ENCODE results near the gene DCTN1.

The DCTN1 gene

DNA sequence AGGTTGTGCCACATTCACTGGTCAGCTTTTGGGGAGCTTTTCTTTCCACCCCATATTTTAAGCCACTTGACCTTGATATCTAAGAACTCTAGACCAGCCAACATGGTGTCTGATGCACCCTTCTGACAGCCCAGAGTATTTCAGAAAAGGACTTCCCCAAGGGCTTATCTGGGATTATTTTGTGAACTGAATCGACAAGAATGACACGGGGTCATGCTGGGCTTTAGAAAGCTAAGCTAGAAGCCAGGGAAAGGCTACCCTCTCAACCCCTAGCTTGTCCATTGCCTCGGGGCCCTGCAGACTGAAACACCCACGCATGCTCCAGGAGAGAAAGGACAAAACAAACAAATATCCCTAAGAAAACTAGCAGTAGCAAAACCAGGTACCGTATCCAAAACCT, 52.9 kb downstream of the DCTN1 start:
- no peaks in the 10 kb centered on the region for H3K79me1 ChIP-seq (ENCODE audit: low read length)
- H4K5ac ChIP-seq (ENCODE audit: low read length), result no peak overlapping the region
- no peak overlapping the region for H2BK5ac ChIP-seq (ENCODE audit: low read length)
- no peak overlapping the region for H4K8ac ChIP-seq (ENCODE audit: low read depth, low read length)
- no peak overlapping the region for H3K56ac ChIP-seq (ENCODE audit: low read length)
- no peak overlapping the region for H3K4me3 ChIP-seq (ENCODE audit: low read length)
- H3K27ac ChIP-seq (ENCODE audit: low read depth, low read length), result no peak overlapping the region
- no peak overlapping the region for H2AK5ac ChIP-seq (ENCODE audit: low read length)
- H3K4me1 ChIP-seq (ENCODE audit: control insufficient read depth, low read depth, low read length), result no peaks in the 10 kb centered on the region
- WGBS (ENCODE audit: extremely low coverage, insufficient coverage, low lambda C conversion rate), result no CpG with 5 or more reads among the region's 5 CpGs
- no peak overlapping the region for H3K4me2 ChIP-seq (ENCODE audit: low read length)
- no peaks in the 10 kb centered on the region for H3K79me2 ChIP-seq (ENCODE audit: control insufficient read depth, insufficient read depth, low read length)
- H2BK15ac ChIP-seq (replicated peaks; ENCODE audit: low read depth), result no peak overlapping the region
- no peak overlapping the region for H3K18ac ChIP-seq (ENCODE audit: low read length)
- no peak for DNase-seq
- H3K27me3 ChIP-seq (ENCODE audit: insufficient read depth, low read length, poor library complexity), result no peaks in the 10 kb centered on the region
- H3K4ac ChIP-seq (ENCODE audit: low read depth, low read length), result no peak overlapping the region
- H3K9ac ChIP-seq (ENCODE audit: low read length), result no peak overlapping the region
- H2BK120ac ChIP-seq (ENCODE audit: low read depth, low read length), result no peak overlapping the region
- no peaks in the 10 kb centered on the region for H3K36me3 ChIP-seq (ENCODE audit: control insufficient read depth, insufficient read depth, low read length)
- no peak overlapping the region for H3K23ac ChIP-seq (ENCODE audit: low read length)

DNA sequence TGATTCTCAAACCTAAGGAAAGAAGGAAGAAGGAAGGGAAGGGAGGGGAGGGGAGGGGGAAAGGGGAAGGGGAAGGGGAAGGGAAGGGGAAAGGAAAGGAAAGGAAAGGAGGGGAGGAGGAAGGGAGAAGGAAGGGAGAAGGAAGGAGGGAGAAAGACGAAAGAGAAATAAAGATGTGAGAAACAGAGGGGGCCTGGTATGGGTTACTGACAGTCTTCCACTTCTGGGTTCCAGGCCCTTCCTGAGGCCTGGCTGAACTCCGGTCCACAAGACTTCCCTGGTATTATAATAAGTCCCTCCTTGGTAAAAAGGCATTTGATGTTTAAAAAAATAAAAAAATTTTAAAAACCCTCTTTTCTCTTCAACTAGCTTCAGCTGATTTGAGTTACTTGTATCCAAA, 54.3 kb downstream of the DCTN1 start:
- no peak overlapping the region for H2BK15ac ChIP-seq (replicated peaks; ENCODE audit: low read depth)
- H3K23ac ChIP-seq (ENCODE audit: low read length), result no peak overlapping the region
- H3K4me3 ChIP-seq (ENCODE audit: low read length), result no peak overlapping the region
- no peak for DNase-seq
- H3K79me2 ChIP-seq (ENCODE audit: control insufficient read depth, insufficient read depth, low read length), result no peaks in the 10 kb centered on the region
- no peak overlapping the region for H3K18ac ChIP-seq (ENCODE audit: low read length)
- no peak overlapping the region for H2AK5ac ChIP-seq (ENCODE audit: low read length)
- H3K79me1 ChIP-seq (ENCODE audit: low read length), result no peaks in the 10 kb centered on the region
- no peak overlapping the region for H3K9ac ChIP-seq (ENCODE audit: low read length)
- no peaks in the 10 kb centered on the region for H3K27me3 ChIP-seq (ENCODE audit: insufficient read depth, low read length, poor library complexity)
- no CpG with 5 or more reads among the region's 2 CpGs for WGBS (ENCODE audit: extremely low coverage, insufficient coverage, low lambda C conversion rate)
- H3K4me2 ChIP-seq (ENCODE audit: low read length), result no peak overlapping the region
- no peak overlapping the region for H2BK120ac ChIP-seq (ENCODE audit: low read depth, low read length)
- H4K5ac ChIP-seq (ENCODE audit: low read length), result no peak overlapping the region
- no peak overlapping the region for H3K27ac ChIP-seq (ENCODE audit: low read depth, low read length)
- H3K56ac ChIP-seq (ENCODE audit: low read length), result no peak overlapping the region
- H4K8ac ChIP-seq (ENCODE audit: low read depth, low read length), result no peak overlapping the region
- no peak overlapping the region for H2BK5ac ChIP-seq (ENCODE audit: low read length)
- no peaks in the 10 kb centered on the region for H3K4me1 ChIP-seq (ENCODE audit: control insufficient read depth, low read depth, low read length)
- H3K36me3 ChIP-seq (ENCODE audit: control insufficient read depth, insufficient read depth, low read length), result no peaks in the 10 kb centered on the region
- H3K4ac ChIP-seq (ENCODE audit: low read depth, low read length), result no peak overlapping the region

DNA sequence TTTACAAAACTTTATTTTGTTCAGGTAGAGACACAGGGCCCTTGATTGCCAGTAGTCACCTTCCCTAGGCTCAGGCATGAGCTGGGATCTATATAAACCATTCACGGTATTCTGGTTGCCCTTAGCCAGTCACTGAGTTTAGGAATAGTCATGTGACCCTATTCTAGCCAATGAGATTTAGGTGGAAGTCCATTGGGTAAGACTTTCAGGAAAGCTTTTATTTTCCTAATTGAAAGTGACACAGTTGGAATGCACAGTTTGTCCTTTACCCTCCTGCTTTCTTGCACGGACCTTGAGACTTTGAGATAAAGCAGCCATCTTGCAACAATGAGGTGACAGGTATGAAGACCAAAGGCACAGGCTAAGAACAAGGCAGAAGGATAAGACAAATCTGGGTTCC, 58.4 kb downstream of the DCTN1 start:
- Histone ChIP-seq H3K4me2 (ENCODE audit: low read length) (no peak overlapping the region), H2AK5ac (ENCODE audit: low read length) (no peak overlapping the region), H3K27me3 (ENCODE audit: insufficient read depth, low read length, poor library complexity) (no peaks in the 10 kb centered on the region), H3K9ac (ENCODE audit: low read length) (no peak overlapping the region), H3K4me1 (ENCODE audit: control insufficient read depth, low read depth, low read length) (no peaks in the 10 kb centered on the region), H3K79me1 (ENCODE audit: low read length) (no peaks in the 10 kb centered on the region), H3K18ac (ENCODE audit: low read length) (no peak overlapping the region), H4K5ac (ENCODE audit: low read length) (no peak overlapping the region), H4K8ac (ENCODE audit: low read depth, low read length) (no peak overlapping the region), H2BK120ac (ENCODE audit: low read depth, low read length) (no peak overlapping the region), H3K79me2 (ENCODE audit: control insufficient read depth, insufficient read depth, low read length) (no peaks in the 10 kb centered on the region), H2BK15ac (replicated peaks; ENCODE audit: low read depth) (no peak overlapping the region), H2BK5ac (ENCODE audit: low read length) (no peak overlapping the region), H3K56ac (ENCODE audit: low read length) (no peak overlapping the region), H3K36me3 (ENCODE audit: control insufficient read depth, insufficient read depth, low read length) (no peaks in the 10 kb centered on the region), H3K27ac (ENCODE audit: low read depth, low read length) (no peak overlapping the region), H3K4me3 (ENCODE audit: low read length) (no peak overlapping the region), H3K4ac (ENCODE audit: low read depth, low read length) (no peak overlapping the region), H3K23ac (ENCODE audit: low read length) (no peak overlapping the region)
- no peak for DNase-seq
- WGBS (ENCODE audit: extremely low coverage, insufficient coverage, low lambda C conversion rate), result no CpG with 5 or more reads among the region's 2 CpGs

DNA sequence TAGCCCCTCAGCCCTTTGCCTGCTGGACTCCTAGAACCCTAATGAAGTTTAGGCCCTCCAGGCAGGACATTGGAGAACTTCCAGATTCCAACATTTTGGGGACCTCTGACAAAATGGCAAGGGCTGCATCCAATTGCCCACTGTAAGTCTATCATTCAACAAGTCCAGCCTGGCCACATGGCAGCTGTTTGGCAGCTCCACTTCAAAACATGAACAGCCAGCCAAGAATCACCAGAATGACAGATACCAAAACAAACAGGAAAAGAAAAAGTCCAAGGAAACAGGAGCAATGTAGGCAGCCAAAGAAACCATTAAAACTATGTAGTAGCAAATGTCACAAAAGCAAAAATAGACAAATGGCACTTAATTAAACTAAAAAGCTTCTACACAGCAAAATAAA, 62.4 kb downstream of the DCTN1 start:
- no peak overlapping the region for H3K27ac ChIP-seq (ENCODE audit: low read depth, low read length)
- H3K4me2 ChIP-seq (ENCODE audit: low read length), result no peak overlapping the region
- no peak overlapping the region for H2BK120ac ChIP-seq (ENCODE audit: low read depth, low read length)
- H2AK5ac ChIP-seq (ENCODE audit: low read length), result no peak overlapping the region
- H3K79me2 ChIP-seq (ENCODE audit: control insufficient read depth, insufficient read depth, low read length), result no peaks in the 10 kb centered on the region
- no peaks in the 10 kb centered on the region for H3K79me1 ChIP-seq (ENCODE audit: low read length)
- no peak overlapping the region for H3K9ac ChIP-seq (ENCODE audit: low read length)
- H3K4me3 ChIP-seq (ENCODE audit: low read length), result no peak overlapping the region
- H2BK5ac ChIP-seq (ENCODE audit: low read length), result no peak overlapping the region
- H3K4me1 ChIP-seq (ENCODE audit: control insufficient read depth, low read depth, low read length), result no peaks in the 10 kb centered on the region
- DNase-seq, result no peak
- H3K4ac ChIP-seq (ENCODE audit: low read depth, low read length), result no peak overlapping the region
- H4K5ac ChIP-seq (ENCODE audit: low read length), result no peak overlapping the region
- H3K27me3 ChIP-seq (ENCODE audit: insufficient read depth, low read length, poor library complexity), result no peaks in the 10 kb centered on the region
- H4K8ac ChIP-seq (ENCODE audit: low read depth, low read length), result no peak overlapping the region
- no peak overlapping the region for H3K18ac ChIP-seq (ENCODE audit: low read length)
- H2BK15ac ChIP-seq (replicated peaks; ENCODE audit: low read depth), result no peak overlapping the region
- H3K23ac ChIP-seq (ENCODE audit: low read length), result no peak overlapping the region
- H3K36me3 ChIP-seq (ENCODE audit: control insufficient read depth, insufficient read depth, low read length), result no peaks in the 10 kb centered on the region
- no peak overlapping the region for H3K56ac ChIP-seq (ENCODE audit: low read length)

DNA sequence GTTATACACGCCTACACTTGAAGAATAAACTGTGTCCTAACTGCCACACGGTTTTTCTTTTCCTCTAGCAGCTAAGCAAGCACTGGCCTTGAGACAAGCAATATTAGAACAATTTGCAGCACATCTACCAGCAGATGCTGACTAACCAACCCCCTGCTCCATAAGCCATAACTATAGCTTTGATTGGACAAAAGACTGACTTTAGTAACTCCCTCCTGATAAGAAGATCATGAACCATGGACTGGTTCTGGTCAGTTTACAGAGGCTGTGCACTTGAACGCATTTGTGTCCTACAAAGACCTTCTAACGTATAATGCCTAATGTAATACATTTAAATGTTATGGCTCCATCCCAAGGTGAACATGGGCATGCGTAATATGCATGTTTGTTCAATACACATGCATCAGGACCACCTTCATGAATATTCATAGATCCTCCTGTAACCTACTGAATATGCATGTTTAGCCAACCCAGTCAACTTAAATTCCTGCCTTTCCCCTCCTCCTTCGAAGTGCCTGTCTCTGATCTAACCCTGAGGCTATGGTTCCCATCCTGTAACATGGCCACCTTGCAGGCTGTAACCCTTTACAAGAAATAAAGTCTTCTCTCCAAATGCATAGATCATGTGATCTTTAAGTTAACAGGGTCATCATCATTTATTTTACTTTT, 63.4 kb downstream of the DCTN1 start:
- H2BK120ac ChIP-seq (ENCODE audit: low read depth, low read length), result no peak overlapping the region
- no CpG with 5 or more reads among the region's 6 CpGs for WGBS (ENCODE audit: extremely low coverage, insufficient coverage, low lambda C conversion rate)
- no peak overlapping the region for H2BK5ac ChIP-seq (ENCODE audit: low read length)
- peak; percentile 83 for DNase-seq
- H3K36me3 ChIP-seq (ENCODE audit: control insufficient read depth, insufficient read depth, low read length), result no peaks in the 10 kb centered on the region
- no peak overlapping the region for H3K23ac ChIP-seq (ENCODE audit: low read length)
- no peak overlapping the region for H2AK5ac ChIP-seq (ENCODE audit: low read length)
- no peaks in the 10 kb centered on the region for H3K79me2 ChIP-seq (ENCODE audit: control insufficient read depth, insufficient read depth, low read length)
- H3K4ac ChIP-seq (ENCODE audit: low read depth, low read length), result no peak overlapping the region
- H2BK15ac ChIP-seq (replicated peaks; ENCODE audit: low read depth), result no peak overlapping the region
- no peaks in the 10 kb centered on the region for H3K79me1 ChIP-seq (ENCODE audit: low read length)
- H3K18ac ChIP-seq (ENCODE audit: low read length), result no peak overlapping the region
- H3K4me2 ChIP-seq (ENCODE audit: low read length), result no peak overlapping the region
- no peaks in the 10 kb centered on the region for H3K4me1 ChIP-seq (ENCODE audit: control insufficient read depth, low read depth, low read length)
- H3K9ac ChIP-seq (ENCODE audit: low read length), result no peak overlapping the region
- no peak overlapping the region for H3K56ac ChIP-seq (ENCODE audit: low read length)
- H4K5ac ChIP-seq (ENCODE audit: low read length), result no peak overlapping the region
- H3K27me3 ChIP-seq (ENCODE audit: insufficient read depth, low read length, poor library complexity), result no peaks in the 10 kb centered on the region
- no peak overlapping the region for H3K4me3 ChIP-seq (ENCODE audit: low read length)
- H3K27ac ChIP-seq (ENCODE audit: low read depth, low read length), result no peak overlapping the region
- H4K8ac ChIP-seq (ENCODE audit: low read depth, low read length), result no peak overlapping the region

DNA sequence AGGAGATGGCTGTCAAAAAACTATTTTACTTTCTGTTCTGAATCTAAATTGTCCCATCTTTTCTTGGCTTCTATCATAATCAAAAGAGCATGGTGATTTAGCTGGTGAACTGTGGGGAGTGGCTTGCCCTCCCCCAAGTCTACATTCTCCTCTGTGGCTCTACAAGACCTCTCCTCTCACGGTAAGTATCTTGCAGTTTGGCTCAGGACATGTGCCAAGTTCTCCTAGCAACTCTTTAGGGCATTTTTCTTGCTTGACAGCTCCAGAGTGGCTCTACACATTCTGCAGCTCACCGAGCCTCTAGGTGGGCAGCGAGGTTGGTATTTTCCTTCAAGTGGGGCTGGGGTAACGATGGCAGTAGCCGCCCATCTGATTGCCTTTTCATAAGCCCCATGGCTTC, 66.0 kb downstream of the DCTN1 start:
- H2BK5ac ChIP-seq (ENCODE audit: low read length), result no peak overlapping the region
- H3K4me1 ChIP-seq (ENCODE audit: control insufficient read depth, low read depth, low read length), result no peaks in the 10 kb centered on the region
- no peak overlapping the region for H3K4me2 ChIP-seq (ENCODE audit: low read length)
- H3K36me3 ChIP-seq (ENCODE audit: control insufficient read depth, insufficient read depth, low read length), result no peaks in the 10 kb centered on the region
- no peak overlapping the region for H3K23ac ChIP-seq (ENCODE audit: low read length)
- no peak overlapping the region for H3K18ac ChIP-seq (ENCODE audit: low read length)
- no peak overlapping the region for H4K8ac ChIP-seq (ENCODE audit: low read depth, low read length)
- no peak for DNase-seq
- H2AK5ac ChIP-seq (ENCODE audit: low read length), result no peak overlapping the region
- H2BK15ac ChIP-seq (replicated peaks; ENCODE audit: low read depth), result no peak overlapping the region
- H3K79me1 ChIP-seq (ENCODE audit: low read length), result no peaks in the 10 kb centered on the region
- H3K56ac ChIP-seq (ENCODE audit: low read length), result no peak overlapping the region
- no peak overlapping the region for H3K27ac ChIP-seq (ENCODE audit: low read depth, low read length)
- no peak overlapping the region for H2BK120ac ChIP-seq (ENCODE audit: low read depth, low read length)
- no peak overlapping the region for H3K4ac ChIP-seq (ENCODE audit: low read depth, low read length)
- H3K79me2 ChIP-seq (ENCODE audit: control insufficient read depth, insufficient read depth, low read length), result no peaks in the 10 kb centered on the region
- no peak overlapping the region for H3K9ac ChIP-seq (ENCODE audit: low read length)
- no peak overlapping the region for H4K5ac ChIP-seq (ENCODE audit: low read length)
- H3K4me3 ChIP-seq (ENCODE audit: low read length), result no peak overlapping the region
- WGBS (ENCODE audit: extremely low coverage, insufficient coverage, low lambda C conversion rate), result no CpG with 5 or more reads among the region's 5 CpGs
- no peaks in the 10 kb centered on the region for H3K27me3 ChIP-seq (ENCODE audit: insufficient read depth, low read length, poor library complexity)
